Measurements from ENCODE around the gene C12orf57. TPM values are rescaled to one million over a fixed set of nuclear protein-coding genes. Genes with fewer than 3 reads are reported as not detected.

Gene C12orf57
- total and polyA plus RNA-seq, 7 experiments from 2014 or later: 148 to 592 (median 394) TPM

DNA sequence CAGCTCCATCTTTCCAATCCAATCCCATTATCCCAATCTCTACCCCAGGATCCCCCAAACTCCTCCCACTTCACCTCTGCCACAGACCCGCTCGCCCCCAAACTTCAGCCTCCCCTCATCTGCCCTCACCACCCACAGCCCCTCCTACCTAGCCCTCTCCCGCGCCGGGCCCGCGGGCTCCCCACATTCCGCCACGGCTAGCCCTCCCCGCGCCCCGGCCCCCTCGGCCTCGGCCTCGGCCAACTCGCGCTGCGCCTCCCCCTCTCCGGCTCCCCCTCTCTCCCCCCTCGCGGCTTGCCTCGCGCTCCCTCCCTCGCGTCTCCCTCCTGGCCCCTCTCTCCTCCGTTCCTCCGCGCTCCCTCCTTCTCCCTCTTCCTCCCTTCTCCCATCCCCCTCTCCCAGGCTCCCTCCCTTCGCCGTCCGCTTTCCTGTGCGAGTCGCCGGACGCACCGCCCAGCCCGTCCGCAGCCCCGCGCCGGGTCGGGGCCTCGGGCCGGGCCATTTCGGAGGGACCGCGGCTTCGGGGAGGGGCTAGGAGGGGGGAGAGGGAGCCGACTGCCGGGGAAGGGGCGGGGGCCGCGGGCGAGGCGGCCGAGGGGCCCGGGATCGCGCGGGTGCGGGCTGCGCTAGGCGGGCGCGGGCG, 16.3 kb upstream of the C12orf57 start, which contains the start of gene ATN1:
Gene ATN1 (plus strand): TSS at position 581 of the 643 bp plus-strand sequence. CDS start 6,043 bp downstream, outside the sequence.
- peak within 1 kb of the TSS; percentile 88 to 98 (median 95) for H3K27ac Mint-ChIP-seq
- intact Hi-C loops (cut with micrococcal nuclease): no loop called here

DNA sequence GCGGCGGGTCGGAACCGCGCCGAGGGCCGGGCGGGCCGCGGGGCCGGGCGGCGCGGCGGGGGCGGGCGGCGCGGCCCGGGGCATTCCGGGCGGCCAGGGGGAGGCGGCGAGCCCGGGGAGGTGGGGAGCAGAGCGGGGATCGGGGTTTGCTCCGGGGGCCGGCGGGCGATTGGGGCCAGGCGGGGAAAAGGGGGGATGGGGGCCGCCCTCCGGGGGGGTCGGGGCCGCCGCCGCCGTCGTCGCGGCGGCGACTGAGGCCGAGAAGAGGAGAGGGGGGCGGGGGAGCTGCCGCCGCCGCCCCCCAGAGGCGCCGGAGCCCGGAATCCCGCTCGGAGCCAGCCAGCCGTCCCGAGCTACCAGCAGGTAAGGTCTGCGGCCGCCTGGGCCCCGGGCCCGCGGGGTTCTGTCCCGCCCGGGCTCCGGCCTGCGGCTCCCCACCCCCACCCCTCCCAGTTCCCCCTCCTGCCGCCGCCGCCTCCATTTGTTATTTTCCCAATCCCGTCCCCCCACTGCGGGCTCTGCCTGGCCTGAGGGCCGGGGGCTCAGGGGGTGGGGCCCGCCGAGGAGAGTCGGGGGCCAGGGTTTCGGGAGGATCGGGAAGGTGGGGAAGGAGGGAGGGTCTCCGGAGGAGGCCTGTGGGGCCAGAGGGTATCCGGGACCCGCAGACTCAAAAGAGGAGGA, 15.7 kb upstream of the C12orf57 start:
- H3K27me3 ChIP-seq (ENCODE audit: control insufficient read depth in 2 of 2, insufficient read depth in 2 of 2, low read length in 2 of 2): no peaks in the 10 kb centered on the region
- ChIA-PET POLR2A (interaction anchor here (0.7 to 23.3 kb wide), 6 partner anchors 11 to 59 kb away, joined by 3 to 367 read pairs (median 4); partner anchors contain the start of genes C12orf57, PTPN6 and RNU7-1), CTCF (interaction anchor here (1.5 kb wide), 1 partner anchor 180 kb away, joined by 3 read pairs; no protein-coding TSS in a partner anchor)
- H3K27ac ChIP-seq (ENCODE audit: low read depth, low read length): peak overlapping the region; percentile 86
- H3K4me1 ChIP-seq (ENCODE audit: control insufficient read depth in 2 of 2, insufficient read depth in 2 of 2, low read length in 2 of 2): peaks cover 16 to 43% of the 10 kb centered on the region in 2 donors
- H3K36me3 ChIP-seq (ENCODE audit: control insufficient read depth in 2 of 3, insufficient read depth in 3 of 3, low read length in 3 of 3): peaks cover 0 to 10% (median 0%) of the 10 kb centered on the region in 3 experiments
- peak overlapping the region; percentile 60 for H3K4me3 ChIP-seq (ENCODE audit: low read length)
- no peaks in the 10 kb centered on the region for H3K27me3 Mint-ChIP-seq
- H3K36me3 Mint-ChIP-seq: peaks cover 0 to 8% (median 0%) of the 10 kb centered on the region in 5 donors
- peaks cover 44 to 70% (median 62%) of the 10 kb centered on the region in 7 donors for H3K4me1 Mint-ChIP-seq
- H3K9me3 Mint-ChIP-seq: no peaks in the 10 kb centered on the region
- DNase-seq: peak in 1 of 9 donors; percentile 22
- intact Hi-C loops (cut with micrococcal nuclease): no loop called here
- no peak for ATAC-seq
- H3K4me3 Mint-ChIP-seq: peak overlapping the region; percentile 79 to 92 (median 88)
- no peaks in the 10 kb centered on the region for H3K9me3 ChIP-seq (ENCODE audit: control insufficient read depth in 2 of 3, low read length in 3 of 3)
- H3K27ac Mint-ChIP-seq: peak overlapping the region; percentile 83 to 95 (median 93)

More for the DNA sequence above, 16.3 kb upstream of the C12orf57 start, which contains the start of gene ATN1:
- Mint-ChIP-seq H3K4me3 (peak within 1 kb of the TSS; percentile 85 to 99 (median 92)), H3K9me3 (no peaks in the 10 kb centered on the region), H3K36me3 (peaks cover 0 to 8% (median 0%) of the 10 kb centered on the region in 5 donors), H3K4me1 (peaks cover 38 to 69% (median 56%) of the 10 kb centered on the region in 7 donors), H3K27me3 (no peaks in the 10 kb centered on the region)
- peaks cover 0 to 16% (median 0%) of the 10 kb centered on the region in 3 experiments for H3K36me3 ChIP-seq (ENCODE audit: control insufficient read depth in 2 of 3, insufficient read depth in 3 of 3, low read length in 3 of 3)
- ATAC-seq: peak; percentile 35
- CTCF ChIA-PET: interaction anchor here (1.0 to 4.4 kb wide), 5 partner anchors 8 to 180 kb away, joined by 3 to 47 read pairs (median 8); no protein-coding TSS in a partner anchor
- peak within 1 kb of the TSS; percentile 64 for H3K4me3 ChIP-seq (ENCODE audit: low read length)
- H3K27me3 ChIP-seq (ENCODE audit: control insufficient read depth in 2 of 2, insufficient read depth in 2 of 2, low read length in 2 of 2): no peaks in the 10 kb centered on the region
- POLR2A ChIA-PET: interaction anchor here (0.6 to 23.3 kb wide), 12 partner anchors 10 to 232 kb away, joined by 3 to 367 read pairs (median 4); partner anchors contain the start of genes C12orf57, ENO2, PTPN6 and RNU7-1
- no peaks in the 10 kb centered on the region for H3K9me3 ChIP-seq (ENCODE audit: control insufficient read depth in 2 of 3, low read length in 3 of 3)
- peak within 1 kb of the TSS; percentile 86 for H3K27ac ChIP-seq (ENCODE audit: low read depth, low read length)
- peaks cover 16 to 37% of the 10 kb centered on the region in 2 donors for H3K4me1 ChIP-seq (ENCODE audit: control insufficient read depth in 2 of 2, insufficient read depth in 2 of 2, low read length in 2 of 2)
- peak in 5 of 9 donors; percentile 41 to 66 (median 43) for DNase-seq

DNA sequence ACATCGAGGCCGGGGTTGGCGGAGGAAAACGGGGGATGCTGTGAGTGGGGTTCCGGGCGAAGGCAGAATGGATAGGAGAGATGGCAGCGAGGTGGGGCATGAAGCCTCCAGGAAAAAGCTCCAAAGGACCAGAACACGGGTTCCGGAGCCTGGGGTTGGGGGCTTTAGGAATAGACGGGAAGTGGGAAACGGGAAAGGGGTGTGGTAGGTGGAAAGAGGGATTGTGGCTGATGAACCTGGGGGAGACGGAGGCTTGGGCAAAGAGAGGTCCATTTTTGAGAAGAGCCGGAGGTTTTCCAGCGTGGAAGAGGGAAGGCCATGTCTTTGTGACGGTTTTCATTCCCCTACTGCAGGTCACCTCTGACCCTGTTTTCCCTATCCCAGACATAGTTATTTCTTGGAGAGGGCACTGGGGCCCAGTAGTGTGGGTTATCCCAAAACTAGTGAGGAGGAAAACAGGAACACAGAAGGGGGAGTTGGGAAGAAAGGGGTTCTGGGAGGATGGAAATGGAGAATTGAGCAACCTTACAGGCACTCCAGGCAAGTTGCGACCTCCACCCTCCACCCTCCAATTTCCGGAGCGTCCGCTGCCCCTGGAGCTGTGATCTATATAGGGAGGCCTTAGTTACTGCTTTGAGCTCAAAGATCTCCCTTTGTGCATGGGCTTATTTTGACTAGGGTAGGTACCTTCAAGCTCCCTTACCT, 15.0 kb upstream of the C12orf57 start:
- POLR2A ChIA-PET: interaction anchor here (0.6 to 23.3 kb wide), 13 partner anchors 12 to 239 kb away, joined by 3 to 367 read pairs (median 4); partner anchors contain the start of genes C12orf57, ENO2, PTPN6 and RNU7-1
- no peaks in the 10 kb centered on the region for H3K27me3 ChIP-seq (ENCODE audit: control insufficient read depth in 2 of 2, insufficient read depth in 2 of 2, low read length in 2 of 2)
- peaks cover 0 to 4% (median 0%) of the 10 kb centered on the region in 3 experiments for H3K36me3 ChIP-seq (ENCODE audit: control insufficient read depth in 2 of 3, insufficient read depth in 3 of 3, low read length in 3 of 3)
- CTCF ChIA-PET: interaction anchor here (0.6 to 1.6 kb wide), 6 partner anchors 9 to 179 kb away, joined by 3 to 9 read pairs (median 4); partner anchors contain the start of genes C12orf57 and RNU7-1
- peaks cover 16 to 48% of the 10 kb centered on the region in 2 donors for H3K4me1 ChIP-seq (ENCODE audit: control insufficient read depth in 2 of 2, insufficient read depth in 2 of 2, low read length in 2 of 2)
- Mint-ChIP-seq H3K9me3 (no peaks in the 10 kb centered on the region), H3K27ac (peak overlapping the region; percentile 83 to 95 (median 93)), H3K4me3 (peak overlapping the region; percentile 79 to 92 (median 88)), H3K36me3 (peaks cover 0 to 7% (median 0%) of the 10 kb centered on the region in 5 donors), H3K4me1 (peaks cover 48 to 77% (median 69%) of the 10 kb centered on the region in 7 donors), H3K27me3 (no peaks in the 10 kb centered on the region)
- peak overlapping the region; percentile 60 for H3K4me3 ChIP-seq (ENCODE audit: low read length)
- ATAC-seq: no peak
- H3K27ac ChIP-seq (ENCODE audit: low read depth, low read length): peak overlapping the region; percentile 86
- H3K9me3 ChIP-seq (ENCODE audit: control insufficient read depth in 2 of 3, low read length in 3 of 3): no peaks in the 10 kb centered on the region
- intact Hi-C loops (cut with micrococcal nuclease): loop anchor here in 1 of 2 donors (1.0 kb wide), 2 partner anchors 8 to 15 kb away; partner anchors contain the start of gene ENO2
- DNase-seq: no peak

DNA sequence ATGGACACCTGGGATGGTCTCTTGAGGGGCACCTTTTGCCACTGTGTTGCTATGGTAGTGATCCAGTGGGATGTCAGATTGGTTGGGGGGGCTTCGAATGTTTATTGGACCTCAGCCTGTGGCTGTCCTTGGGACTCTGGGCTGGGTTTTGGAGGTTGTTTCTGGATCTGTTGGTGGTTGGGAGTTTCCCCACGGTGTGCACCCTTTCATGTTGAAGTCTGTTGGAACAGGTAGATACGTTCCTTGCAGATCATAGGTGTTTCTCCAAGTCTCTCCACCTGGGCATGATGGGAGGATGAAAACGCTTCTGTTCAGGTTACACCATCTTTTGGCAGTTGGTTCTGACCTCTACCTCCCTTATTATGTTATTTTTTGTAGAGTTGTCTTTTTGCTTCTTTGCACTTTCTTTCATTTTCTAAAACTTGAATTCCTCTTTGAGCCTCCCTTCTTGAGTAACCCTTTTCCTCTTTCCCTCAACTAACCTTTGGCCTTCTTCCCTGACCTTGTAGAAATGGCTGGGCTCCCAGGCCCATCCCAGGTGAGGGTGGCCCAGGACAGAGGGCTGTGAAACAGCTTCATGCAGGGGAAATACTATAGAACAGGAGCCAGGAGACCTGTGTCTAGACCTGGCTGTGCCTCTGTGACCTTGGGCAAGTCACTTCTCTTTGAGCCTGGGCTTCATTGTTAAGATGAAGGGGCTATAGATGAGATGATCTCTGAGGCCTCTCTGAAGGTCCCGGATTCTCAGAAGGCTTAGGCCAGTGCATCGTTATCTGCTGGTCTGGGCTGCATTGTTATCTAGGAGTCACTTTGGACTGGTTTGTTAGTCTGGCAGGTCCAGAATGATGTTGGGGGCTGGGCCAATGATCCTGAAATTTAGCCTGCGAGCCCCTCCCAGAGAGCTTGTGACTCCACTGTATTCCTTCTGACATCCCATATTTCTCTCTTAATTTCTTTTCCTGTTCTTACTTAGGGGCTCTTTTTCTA, 14.1 kb upstream of the C12orf57 start:
- Mint-ChIP-seq H3K27me3 (no peaks in the 10 kb centered on the region), H3K4me1 (peaks cover 48 to 77% (median 70%) of the 10 kb centered on the region in 7 donors), H3K36me3 (peaks cover 0 to 9% (median 0%) of the 10 kb centered on the region in 5 donors), H3K27ac (peak overlapping the region; percentile 83 to 95 (median 93)), H3K9me3 (no peaks in the 10 kb centered on the region), H3K4me3 (peak overlapping the region; percentile 79 to 92 (median 88))
- Histone ChIP-seq H3K4me1 (ENCODE audit: control insufficient read depth in 2 of 2, insufficient read depth in 2 of 2, low read length in 2 of 2) (peaks cover 12 to 44% of the 10 kb centered on the region in 2 donors), H3K9me3 (ENCODE audit: control insufficient read depth in 2 of 3, low read length in 3 of 3) (no peaks in the 10 kb centered on the region), H3K4me3 (ENCODE audit: low read length) (peak overlapping the region; percentile 60), H3K27ac (ENCODE audit: low read depth, low read length) (peak overlapping the region; percentile 86), H3K27me3 (ENCODE audit: control insufficient read depth in 2 of 2, insufficient read depth in 2 of 2, low read length in 2 of 2) (no peaks in the 10 kb centered on the region), H3K36me3 (ENCODE audit: control insufficient read depth in 2 of 3, insufficient read depth in 3 of 3, low read length in 3 of 3) (peaks cover 0 to 3% (median 0%) of the 10 kb centered on the region in 3 experiments)
- ATAC-seq (peak; percentile 15), DNase-seq (peak in 1 of 9 donors; percentile 39)
- CTCF ChIA-PET: interaction anchor here (0.6 to 1.6 kb wide), 6 partner anchors 8 to 60 kb away, joined by 3 to 9 read pairs (median 4); partner anchors contain the start of genes C12orf57 and RNU7-1
- intact Hi-C loops (cut with micrococcal nuclease): loop anchor here in 1 of 2 donors (1.0 kb wide), 2 partner anchors 8 to 15 kb away; partner anchors contain the start of gene ENO2
- POLR2A ChIA-PET: interaction anchor here (0.7 to 23.3 kb wide), 13 partner anchors 12 to 182 kb away, joined by 3 to 367 read pairs (median 4); partner anchors contain the start of genes C12orf57, ENO2, PTPN6 and RNU7-1

DNA sequence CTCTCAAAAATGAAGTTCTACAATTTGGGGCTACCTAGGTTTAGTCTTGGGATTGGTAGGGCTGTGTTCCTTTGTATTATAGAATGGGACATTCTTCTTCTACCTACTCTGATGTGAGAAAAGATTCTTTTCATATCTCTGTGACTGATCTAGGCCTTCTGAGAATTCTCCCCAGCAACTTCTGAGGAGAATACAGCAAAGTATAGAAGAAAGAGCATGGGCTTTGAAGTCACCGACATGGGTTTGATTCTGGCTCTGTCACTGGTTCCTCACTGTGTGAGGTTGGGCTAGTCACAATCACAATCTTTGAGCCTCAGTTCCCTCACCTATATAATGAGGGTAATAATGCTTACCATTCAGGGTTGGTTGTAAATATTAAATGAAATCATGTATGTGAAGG, 11.1 kb upstream of the C12orf57 start:
- intact Hi-C loops (cut with micrococcal nuclease): no loop called here
- no peak overlapping the region for H3K4me3 ChIP-seq (ENCODE audit: low read length)
- H3K36me3 ChIP-seq (ENCODE audit: control insufficient read depth in 2 of 3, insufficient read depth in 3 of 3, low read length in 3 of 3): peaks cover 0 to 4% (median 0%) of the 10 kb centered on the region in 3 experiments
- H3K9me3 ChIP-seq (ENCODE audit: control insufficient read depth in 2 of 3, low read length in 3 of 3): no peaks in the 10 kb centered on the region
- Mint-ChIP-seq H3K4me1 (peaks cover 52 to 82% (median 68%) of the 10 kb centered on the region in 7 donors), H3K27ac (peak overlapping the region; percentile 48 to 99 (median 93)), H3K4me3 (peak overlapping the region; percentile 36 to 81 (median 49)), H3K36me3 (peaks cover 0 to 16% (median 0%) of the 10 kb centered on the region in 5 donors), H3K9me3 (no peaks in the 10 kb centered on the region), H3K27me3 (no peaks in the 10 kb centered on the region)
- DNase-seq (peak in 3 of 9 donors; percentile 50 to 56 (median 53)), ATAC-seq (peak; percentile 36)
- H3K4me1 ChIP-seq (ENCODE audit: control insufficient read depth in 2 of 2, insufficient read depth in 2 of 2, low read length in 2 of 2): peaks cover 13 to 46% of the 10 kb centered on the region in 2 donors
- POLR2A ChIA-PET: interaction anchor here (0.6 to 23.3 kb wide), 8 partner anchors 3 to 65 kb away, joined by 3 to 1270 read pairs (median 4); partner anchors contain the start of genes ATN1, C12orf57, PTPN6 and RNU7-1
- no peaks in the 10 kb centered on the region for H3K27me3 ChIP-seq (ENCODE audit: control insufficient read depth in 2 of 2, insufficient read depth in 2 of 2, low read length in 2 of 2)
- CTCF ChIA-PET: interaction anchor here (0.7 kb wide), 1 partner anchor 12 kb away, joined by 5 read pairs; no protein-coding TSS in a partner anchor
- H3K27ac ChIP-seq (ENCODE audit: low read depth, low read length): peak overlapping the region; percentile 92

All from naive thymus-derived CD4-positive, alpha-beta T cell (primary cell).